Effector memory CD8-positive, alpha-beta T cell (primary cell): ENCODE results near the gene HEBP1.

ENCODE experiments used
- ATAC-seq: fragments of 150-1000 bp; cut with Tn5 transposase; replicated peaks from 2 replicates; pipeline ENCODE4 v1.10.0; 2021; ENCODE audit warnings: mild to moderate bottlenecking, moderate library complexity
- DNase-seq, 3 experiments: peaks; one replicate each; pipeline ENCODE4 v3.0.0; 2021
- H3K27ac Mint-ChIP-seq, 2 donors: one replicate each; pipeline ENCODE4 v1.8.0; 2022; ENCODE audit warnings: mild to moderate bottlenecking in 2 of 2, mixed read lengths in 2 of 2, moderate library complexity in 2 of 2
- H3K27me3 Mint-ChIP-seq, 2 donors: one replicate each; pipeline ENCODE4 v1.8.0; 2022; ENCODE audit warnings: mixed read lengths in 2 of 2
- H3K36me3 Mint-ChIP-seq: one replicate; pipeline ENCODE4 v1.8.0; 2022; ENCODE audit warnings: mild to moderate bottlenecking, moderate library complexity, mixed read lengths; ENCODE audit not compliant: insufficient read depth
- H3K4me1 Mint-ChIP-seq, 2 donors: one replicate each; pipeline ENCODE4 v1.8.0; 2022; ENCODE audit warnings: low read depth in 2 of 2, mixed read lengths in 2 of 2
- H3K4me3 Mint-ChIP-seq, 2 donors: one replicate each; pipeline ENCODE4 v1.8.0; 2022; ENCODE audit warnings: mild to moderate bottlenecking in 2 of 2, mixed read lengths in 2 of 2, moderate library complexity in 2 of 2
- H3K9me3 Mint-ChIP-seq, 2 donors: one replicate each; pipeline ENCODE4 v1.8.0; 2022; ENCODE audit warnings: mixed read lengths in 2 of 2

The HEBP1 gene

DNA sequence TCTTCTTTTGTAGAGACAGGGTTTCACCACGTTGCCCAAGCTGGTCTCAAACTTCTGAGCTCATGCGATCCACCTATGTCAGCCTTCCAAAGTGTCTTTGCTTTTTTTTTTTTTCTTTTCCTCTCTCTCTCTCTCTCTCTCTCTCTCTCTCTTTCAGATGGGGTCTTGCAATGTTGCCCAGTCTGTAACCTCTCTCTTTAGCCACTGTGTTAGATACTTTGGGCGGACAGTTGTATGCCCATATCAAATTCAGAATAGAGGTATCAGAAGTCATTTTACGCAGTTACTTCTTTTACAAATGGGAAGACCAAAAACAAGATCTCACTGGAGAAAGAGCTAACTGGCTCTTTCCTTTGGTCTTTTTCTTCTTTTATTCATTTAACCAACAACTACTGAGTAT is 6.7 kb downstream of the HEBP1 start:
- no peak for ATAC-seq
- Mint-ChIP-seq H3K9me3 (no peaks in the 10 kb centered on the region), H3K4me1 (peaks cover 9 to 10% of the 10 kb centered on the region in 2 donors), H3K4me3 (peak overlapping the region in 1 of 2 donors; percentile 23), H3K27me3 (no peaks in the 10 kb centered on the region), H3K36me3 (no peaks in the 10 kb centered on the region), H3K27ac (peak overlapping the region in 1 of 2 donors; percentile 63)
- no peak for DNase-seq

DNA sequence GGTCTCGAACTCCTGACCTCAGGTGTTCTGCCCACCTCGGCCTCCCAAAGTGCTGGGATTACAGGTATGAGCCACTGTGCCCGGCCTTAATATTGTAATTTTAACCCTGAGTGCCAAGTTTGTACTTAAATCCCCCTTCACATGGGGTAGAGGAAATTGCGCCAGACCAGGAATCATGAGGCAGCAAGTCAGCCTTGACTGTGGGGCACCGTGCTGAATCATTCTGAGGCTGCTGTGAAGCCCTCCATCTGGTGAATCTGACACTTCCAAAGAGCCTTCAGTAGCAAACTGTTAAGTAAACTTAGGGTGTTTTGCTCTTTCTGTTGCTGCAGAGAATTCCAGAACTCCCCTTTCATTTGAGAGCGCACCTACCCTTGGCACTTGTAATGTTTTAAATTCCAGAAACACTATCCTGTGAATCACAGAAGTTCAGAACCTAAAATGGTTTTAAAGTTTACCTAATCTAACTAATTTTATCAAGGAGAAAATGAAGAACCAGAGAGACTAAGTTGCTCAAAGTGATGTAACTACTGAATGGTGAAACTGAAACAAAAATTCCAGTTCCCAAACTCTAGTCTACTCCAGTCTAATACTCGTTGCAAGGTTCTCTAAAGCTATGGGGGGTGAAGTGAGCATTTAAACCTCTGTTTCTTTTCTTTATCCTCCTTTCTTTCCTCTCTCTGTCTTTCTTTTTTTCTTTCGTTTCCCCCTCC is 7.5 kb downstream of the HEBP1 start:
- peak overlapping the region in 1 of 2 donors; percentile 23 for H3K4me3 Mint-ChIP-seq
- H3K4me1 Mint-ChIP-seq, result peaks cover 5 to 9% of the 10 kb centered on the region in 2 donors
- no peaks in the 10 kb centered on the region for H3K27me3 Mint-ChIP-seq
- no peaks in the 10 kb centered on the region for H3K36me3 Mint-ChIP-seq
- DNase-seq, result no peak
- H3K27ac Mint-ChIP-seq, result peak overlapping the region in 1 of 2 donors; percentile 63
- no peaks in the 10 kb centered on the region for H3K9me3 Mint-ChIP-seq
- ATAC-seq, result no peak

- no peak overlapping the region for H3K4me3 Mint-ChIP-seq
- DNase-seq (no peak), ATAC-seq (no peak)
- no peaks in the 10 kb centered on the region for H3K27me3 Mint-ChIP-seq
- no peaks in the 10 kb centered on the region for H3K9me3 Mint-ChIP-seq
- peaks cover 0 to 3% of the 10 kb centered on the region in 2 donors for H3K4me1 Mint-ChIP-seq
- H3K27ac Mint-ChIP-seq, result no peak overlapping the region
- no peaks in the 10 kb centered on the region for H3K36me3 Mint-ChIP-seq
Measured at GRCh38 chr12:12990700-12991468, 9.2 kb downstream of the HEBP1 start.

GRCh38 chr12:12987421-12987820 is 12.6 kb downstream of the HEBP1 start:
- Mint-ChIP-seq H3K4me1 (no peaks in the 10 kb centered on the region), H3K4me3 (no peak overlapping the region), H3K27me3 (no peaks in the 10 kb centered on the region), H3K36me3 (no peaks in the 10 kb centered on the region), H3K27ac (no peak overlapping the region), H3K9me3 (no peaks in the 10 kb centered on the region)
- DNase-seq (no peak), ATAC-seq (no peak)

DNA sequence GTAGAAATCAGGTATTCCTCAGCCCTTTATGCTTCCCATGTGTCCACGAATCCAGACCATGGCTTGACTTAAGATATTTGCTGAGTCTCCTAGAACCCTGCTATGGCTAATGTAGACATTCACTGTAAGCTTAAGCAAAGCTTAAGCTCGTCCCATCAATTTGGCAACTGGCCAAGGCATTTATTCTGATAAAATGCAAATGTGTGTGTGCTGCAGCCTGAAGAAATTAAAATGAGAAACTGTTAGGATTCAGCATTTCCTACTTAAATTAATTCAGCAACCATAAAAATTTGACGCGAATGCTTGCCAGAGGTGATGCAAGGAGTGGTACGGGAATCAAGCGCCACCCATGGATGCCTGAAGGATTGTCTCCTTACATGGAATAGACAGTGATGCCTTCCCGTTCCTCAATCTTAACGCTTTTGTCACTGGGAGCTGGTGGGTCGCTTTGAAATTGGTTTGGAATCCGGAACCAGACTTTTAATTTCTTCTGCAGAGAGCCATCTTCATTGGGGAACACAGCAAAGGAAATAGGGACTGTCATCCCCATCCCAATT is 13.2 kb downstream of the HEBP1 start:
- Mint-ChIP-seq H3K4me3 (no peak overlapping the region), H3K36me3 (no peaks in the 10 kb centered on the region), H3K27ac (no peak overlapping the region), H3K9me3 (no peaks in the 10 kb centered on the region), H3K27me3 (no peaks in the 10 kb centered on the region), H3K4me1 (no peaks in the 10 kb centered on the region)
- ATAC-seq (no peak), DNase-seq (no peak)

GRCh38 chr12:12985817-12986408 is 14.2 kb downstream of the HEBP1 start:
- Mint-ChIP-seq H3K9me3 (no peaks in the 10 kb centered on the region), H3K4me3 (no peak overlapping the region), H3K36me3 (no peaks in the 10 kb centered on the region), H3K27me3 (no peaks in the 10 kb centered on the region), H3K27ac (no peak overlapping the region), H3K4me1 (no peaks in the 10 kb centered on the region)
- ATAC-seq (peak; percentile 49), DNase-seq (peak in 1 of 3 experiments; percentile 3)

- no peaks in the 10 kb centered on the region for H3K27me3 Mint-ChIP-seq
- H3K36me3 Mint-ChIP-seq, result no peaks in the 10 kb centered on the region
- no peak overlapping the region for H3K27ac Mint-ChIP-seq
- ATAC-seq (no peak), DNase-seq (no peak)
- H3K9me3 Mint-ChIP-seq, result no peaks in the 10 kb centered on the region
- H3K4me3 Mint-ChIP-seq, result no peak overlapping the region
- no peaks in the 10 kb centered on the region for H3K4me1 Mint-ChIP-seq
Measured at GRCh38 chr12:12984149-12984548, 15.9 kb downstream of the HEBP1 start.

- no peaks in the 10 kb centered on the region for H3K4me1 Mint-ChIP-seq
- no peaks in the 10 kb centered on the region for H3K9me3 Mint-ChIP-seq
- H3K36me3 Mint-ChIP-seq, result no peaks in the 10 kb centered on the region
- no peak for DNase-seq
- H3K4me3 Mint-ChIP-seq, result no peak overlapping the region
- H3K27ac Mint-ChIP-seq, result peak overlapping the region in 1 of 2 donors; percentile 9
- H3K27me3 Mint-ChIP-seq, result no peaks in the 10 kb centered on the region
- no peak for ATAC-seq
Measured at GRCh38 chr12:12983420-12984035, 16.5 kb downstream of the HEBP1 start.

DNA sequence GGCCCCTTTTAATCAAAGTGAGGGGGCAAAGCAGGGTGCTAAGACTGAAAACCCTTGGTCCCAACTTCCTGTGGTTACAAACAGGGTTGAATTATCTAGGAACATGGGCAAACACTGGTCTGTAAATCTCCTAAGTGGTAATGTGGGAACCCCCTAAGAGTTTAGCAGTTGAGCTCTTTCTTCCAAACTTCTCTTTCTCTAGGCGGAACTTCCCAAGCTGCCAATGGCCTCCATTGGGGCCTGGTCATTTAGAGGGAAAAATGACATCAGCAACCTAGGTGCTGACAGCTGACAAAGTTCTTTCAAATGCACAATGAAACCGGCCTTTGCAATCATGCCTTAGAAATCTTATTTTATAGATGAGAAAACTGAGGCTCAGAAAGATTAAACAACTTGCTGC is 17.7 kb downstream of the HEBP1 start:
- no peak overlapping the region for H3K4me3 Mint-ChIP-seq
- no peak for DNase-seq
- H3K9me3 Mint-ChIP-seq, result no peaks in the 10 kb centered on the region
- H3K27me3 Mint-ChIP-seq, result no peaks in the 10 kb centered on the region
- no peak overlapping the region for H3K27ac Mint-ChIP-seq
- H3K4me1 Mint-ChIP-seq, result no peaks in the 10 kb centered on the region
- ATAC-seq, result no peak
- no peaks in the 10 kb centered on the region for H3K36me3 Mint-ChIP-seq

DNA sequence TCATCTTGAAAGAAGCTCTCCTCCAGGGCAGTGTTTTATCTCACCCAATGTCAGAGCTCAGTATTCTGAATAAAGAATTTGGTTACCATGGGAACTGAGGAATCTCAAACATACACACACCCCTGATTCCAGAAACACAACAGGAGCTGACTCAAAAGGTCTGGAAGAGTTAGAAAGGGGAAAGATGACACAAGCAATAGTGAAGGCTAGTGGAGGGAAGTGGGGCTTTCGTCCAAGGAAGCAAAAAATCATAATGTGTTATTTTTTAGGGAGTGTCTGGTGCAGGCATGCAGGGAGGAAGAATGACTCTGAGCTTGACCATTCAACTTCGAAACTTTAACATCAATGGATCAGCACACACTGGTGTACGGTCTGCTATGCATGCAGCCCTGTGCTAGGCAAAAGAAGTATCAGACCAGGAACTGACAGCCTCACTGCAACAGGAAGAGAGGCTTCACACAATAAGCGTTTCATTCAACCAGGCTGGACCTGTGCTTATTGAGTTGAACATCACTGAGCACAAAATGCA is 20.3 kb downstream of the HEBP1 start:
- no peak overlapping the region for H3K4me3 Mint-ChIP-seq

DNA sequence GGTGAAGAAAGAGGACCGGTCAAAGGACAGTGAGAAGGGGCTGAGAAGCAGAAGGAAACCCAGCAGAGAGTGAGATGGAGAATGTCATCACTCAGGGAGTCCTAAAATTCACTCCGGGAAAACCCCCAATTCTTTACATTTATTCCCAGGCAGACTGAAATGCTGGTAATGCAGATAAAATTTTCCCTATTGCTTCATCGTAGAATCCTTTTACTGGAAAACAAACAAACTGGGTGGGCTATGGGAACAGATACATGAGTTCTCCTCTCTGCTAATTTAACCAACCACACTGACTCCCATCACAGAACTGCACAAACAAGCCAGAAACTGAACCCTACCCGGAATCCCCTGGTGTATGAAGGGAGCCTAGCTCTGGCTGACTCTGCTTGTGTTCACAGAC is 20.9 kb downstream of the HEBP1 start:
- Mint-ChIP-seq H3K27me3 (no peaks in the 10 kb centered on the region), H3K9me3 (no peaks in the 10 kb centered on the region)

More for the DNA sequence above, 20.3 kb downstream of the HEBP1 start:
- no peak overlapping the region for H3K27ac Mint-ChIP-seq
- no peaks in the 10 kb centered on the region for H3K4me1 Mint-ChIP-seq
- H3K27me3 Mint-ChIP-seq, result no peaks in the 10 kb centered on the region
- no peak for DNase-seq
- no peaks in the 10 kb centered on the region for H3K9me3 Mint-ChIP-seq
- ATAC-seq, result no peak
- H3K36me3 Mint-ChIP-seq, result no peaks in the 10 kb centered on the region

DNA sequence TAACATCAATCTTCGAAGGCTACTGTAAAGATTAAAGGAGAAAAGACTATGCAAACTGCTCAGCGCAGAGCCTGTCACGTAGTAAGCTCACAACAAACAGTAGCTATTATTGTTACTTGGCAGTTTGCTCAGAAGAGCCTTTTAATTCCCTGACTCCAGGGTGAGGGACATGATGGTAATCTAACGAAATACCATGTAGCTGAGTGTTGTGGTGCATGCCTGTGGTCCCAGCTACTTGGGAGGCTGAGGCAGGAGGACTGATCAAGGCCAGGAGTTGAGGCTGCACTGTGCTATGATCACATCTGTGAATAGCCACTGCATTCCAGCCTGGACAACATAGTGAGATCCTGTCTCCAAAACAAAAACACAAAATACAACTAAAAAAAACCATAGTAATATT is 22.8 kb downstream of the HEBP1 start:
- Mint-ChIP-seq H3K4me1 (no peaks in the 10 kb centered on the region), H3K4me3 (no peak overlapping the region)

More for the DNA sequence above, 20.9 kb downstream of the HEBP1 start:
- DNase-seq, result no peak
- ATAC-seq, result no peak
- H3K4me1 Mint-ChIP-seq, result no peaks in the 10 kb centered on the region
- H3K36me3 Mint-ChIP-seq, result no peaks in the 10 kb centered on the region
- H3K27ac Mint-ChIP-seq, result no peak overlapping the region
- H3K4me3 Mint-ChIP-seq, result no peak overlapping the region

DNA sequence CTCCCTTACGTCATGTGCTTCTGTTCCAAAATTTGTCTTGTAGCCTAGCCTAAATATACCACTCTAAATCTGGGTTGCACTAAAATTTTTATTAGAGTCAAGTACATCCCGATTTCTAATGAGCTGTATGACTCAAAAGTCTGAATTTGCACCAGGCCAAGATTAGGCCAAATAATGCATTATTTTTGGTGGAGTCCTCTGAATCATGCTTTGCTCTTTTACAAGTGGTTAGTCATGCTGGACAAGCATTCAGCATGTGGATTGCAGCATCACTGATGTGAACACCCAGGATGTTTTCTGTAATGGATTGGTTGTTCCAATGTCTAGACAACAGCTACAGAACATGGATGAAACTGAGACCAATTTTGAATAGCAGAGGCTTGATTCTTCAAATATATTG is 23.7 kb downstream of the HEBP1 start:
- no peak for ATAC-seq
- H3K9me3 Mint-ChIP-seq, result peaks cover 0 to 7% of the 10 kb centered on the region in 2 donors
- no peaks in the 10 kb centered on the region for H3K36me3 Mint-ChIP-seq
- DNase-seq, result no peak
- no peaks in the 10 kb centered on the region for H3K27me3 Mint-ChIP-seq
- H3K4me1 Mint-ChIP-seq, result no peaks in the 10 kb centered on the region
- H3K4me3 Mint-ChIP-seq, result no peak overlapping the region
- no peak overlapping the region for H3K27ac Mint-ChIP-seq

More for the DNA sequence above, 22.8 kb downstream of the HEBP1 start:
- no peaks in the 10 kb centered on the region for H3K27me3 Mint-ChIP-seq
- H3K9me3 Mint-ChIP-seq, result peaks cover 0 to 5% of the 10 kb centered on the region in 2 donors
- DNase-seq (no peak), ATAC-seq (no peak)
- no peak overlapping the region for H3K27ac Mint-ChIP-seq
- no peaks in the 10 kb centered on the region for H3K36me3 Mint-ChIP-seq
